ENCODE measurements around the gene HECA.
"Not testable (repeated sequence)": the region's sequence is repeated elsewhere in the genome, so short reads cannot be mapped to it uniquely, and the experiment has no call there.

Gene HECA

DNA sequence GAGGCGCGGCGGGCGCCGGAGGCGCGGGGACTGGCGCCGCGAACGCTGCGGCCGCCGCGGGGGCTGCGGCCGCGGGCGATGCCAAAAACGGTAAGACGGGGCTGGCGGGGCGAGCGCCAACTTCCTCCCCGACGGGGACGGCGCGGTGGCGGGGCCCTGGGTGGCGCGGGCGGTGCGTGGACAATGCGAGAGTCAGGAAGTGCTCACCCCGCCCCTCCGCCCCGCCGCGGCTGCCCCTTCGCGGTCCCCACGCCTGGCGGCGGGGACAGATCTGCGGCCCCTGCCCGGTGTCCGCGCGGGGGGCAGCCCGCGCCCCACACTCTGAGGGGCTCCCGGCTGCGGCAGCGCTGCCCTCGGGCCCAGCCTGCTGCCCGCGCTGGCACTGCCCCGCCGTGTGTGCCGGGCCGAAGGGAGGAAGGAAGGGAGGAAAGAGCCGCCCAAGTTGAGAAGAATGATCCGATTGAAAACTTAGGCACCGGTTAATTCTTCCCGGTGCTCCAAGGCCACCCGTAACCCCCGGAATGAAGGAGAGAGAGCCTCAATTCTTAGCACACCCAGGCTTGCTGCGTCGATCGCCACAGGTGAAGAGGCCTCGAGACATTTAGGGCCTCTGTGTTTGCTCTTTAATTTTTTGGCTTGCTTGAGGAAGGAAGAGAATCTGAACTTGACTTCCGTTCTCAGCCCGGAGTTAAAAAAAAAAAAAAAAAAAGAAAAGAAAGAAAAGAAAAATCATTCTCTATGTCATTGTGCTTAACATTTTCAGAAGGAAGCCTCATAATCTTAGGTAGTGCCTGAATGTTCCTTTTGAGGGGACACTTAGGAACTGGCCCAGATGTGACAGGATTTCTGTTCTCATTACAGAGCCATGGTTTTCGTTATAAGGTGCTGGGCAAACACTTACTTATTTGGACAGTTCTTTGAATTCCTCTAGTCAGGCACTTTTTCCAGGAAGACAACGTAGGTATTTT lies 982 bp downstream of the HECA start:
- DNase-seq: peak in 1 of 2 experiments; percentile 8

DNA sequence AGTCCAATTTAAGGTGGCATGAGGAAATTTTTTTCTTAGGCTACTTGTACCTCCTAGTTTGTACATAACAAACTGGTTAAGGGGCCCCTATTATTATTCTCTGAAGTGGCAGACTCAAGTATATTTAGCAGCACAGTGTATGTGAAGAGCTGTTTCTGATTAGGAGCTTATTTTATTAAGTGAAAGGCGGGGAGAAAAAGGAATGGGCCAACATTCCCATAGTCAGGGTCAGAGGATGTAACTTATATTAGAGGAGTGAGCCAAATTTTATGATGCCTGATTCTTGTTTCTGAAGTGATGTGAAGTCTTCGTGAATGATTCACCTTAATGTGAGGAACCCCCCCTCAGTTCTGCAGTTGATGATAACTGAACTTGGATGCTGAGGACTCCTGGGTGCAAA lies 2.8 kb downstream of the HECA start:
- no peak for DNase-seq

DNA sequence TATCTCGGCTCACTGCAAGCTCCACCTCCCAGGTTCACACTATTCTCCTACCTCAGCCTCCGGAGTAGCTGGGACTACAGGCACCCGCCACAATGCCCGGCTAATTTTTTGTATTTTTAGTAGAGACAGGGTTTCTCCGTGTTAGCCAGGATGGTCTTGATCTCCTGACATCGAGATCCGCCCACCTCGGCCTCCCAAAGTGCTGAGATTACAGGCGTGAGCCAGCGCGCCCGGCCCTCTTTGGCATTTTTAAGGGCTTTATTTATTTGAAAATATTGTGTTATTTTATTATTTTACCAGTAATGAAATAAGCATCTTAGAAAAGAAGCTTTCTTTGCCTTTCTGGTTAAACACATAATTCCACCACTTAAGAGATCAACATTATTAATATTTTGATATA lies 6.0 kb downstream of the HECA start:
- DNase-seq: not testable (repeated sequence)

DNA sequence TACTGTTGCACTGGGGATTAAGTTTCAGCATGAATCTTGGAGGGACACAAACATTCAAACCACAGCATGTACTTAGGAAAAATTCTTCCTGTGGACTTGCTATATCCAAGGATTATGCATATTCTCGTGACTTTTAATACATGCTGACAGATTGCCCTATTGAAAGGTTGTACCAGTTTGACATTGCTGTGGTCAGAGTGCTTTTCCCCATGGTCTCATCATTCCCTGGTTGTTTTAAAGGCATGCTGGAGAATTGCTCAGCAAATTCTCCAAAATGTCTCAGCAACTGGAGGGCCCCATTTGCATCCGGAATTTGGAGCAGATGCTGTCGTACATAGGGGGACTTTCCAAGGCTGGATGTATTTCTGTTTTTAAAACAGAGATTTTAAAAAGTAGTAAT lies 7.4 kb downstream of the HECA start:
- no peak for DNase-seq

DNA sequence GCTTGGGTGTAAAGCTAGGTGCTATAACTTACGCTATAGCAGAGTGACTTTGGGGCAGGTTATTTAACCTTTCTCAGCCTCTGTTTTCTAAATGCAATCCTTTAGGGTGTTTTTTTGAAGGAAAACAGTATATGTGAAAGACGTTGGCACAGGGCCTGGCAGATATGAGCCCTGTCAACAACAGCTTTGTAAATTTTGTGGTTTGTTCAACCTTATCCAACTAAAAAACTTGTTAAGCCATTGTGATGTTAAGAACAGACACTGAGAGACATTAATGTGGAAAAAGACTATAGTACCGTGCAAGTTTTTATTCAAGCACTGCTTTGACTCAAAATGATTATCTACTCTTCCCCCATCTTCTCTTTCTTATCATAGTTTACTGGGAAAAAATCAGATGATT lies 8.2 kb downstream of the HECA start:
- DNase-seq: no peak

DNA sequence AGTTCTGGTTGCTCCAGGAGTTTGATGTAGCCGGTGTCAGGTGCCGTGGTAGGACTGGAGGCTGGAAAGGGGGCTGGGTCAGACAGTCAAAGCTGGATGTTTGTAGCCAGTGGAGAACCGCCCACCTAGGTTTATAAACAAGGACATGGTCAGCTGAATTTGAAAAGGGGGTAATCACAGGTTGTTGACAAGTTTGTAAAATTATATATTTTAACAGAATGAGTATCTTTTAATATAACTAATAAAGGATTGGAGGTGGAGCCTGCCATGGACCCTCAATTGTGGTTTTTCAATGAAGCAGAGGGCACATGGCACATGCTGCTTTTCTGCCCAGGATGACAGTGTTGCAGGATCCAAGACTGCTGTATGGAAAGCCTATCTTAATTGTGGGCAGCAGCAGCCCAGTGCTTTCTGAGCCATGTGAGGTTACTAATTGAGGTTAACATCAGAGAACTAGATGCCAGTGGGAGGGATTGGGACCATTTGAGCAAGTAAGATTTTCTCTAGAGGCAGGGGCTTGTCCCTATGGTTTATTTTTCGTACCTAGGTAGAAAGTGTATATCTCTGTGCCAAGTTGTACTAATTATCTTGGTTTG lies 9.7 kb downstream of the HECA start:
- DNase-seq: no peak

DNA sequence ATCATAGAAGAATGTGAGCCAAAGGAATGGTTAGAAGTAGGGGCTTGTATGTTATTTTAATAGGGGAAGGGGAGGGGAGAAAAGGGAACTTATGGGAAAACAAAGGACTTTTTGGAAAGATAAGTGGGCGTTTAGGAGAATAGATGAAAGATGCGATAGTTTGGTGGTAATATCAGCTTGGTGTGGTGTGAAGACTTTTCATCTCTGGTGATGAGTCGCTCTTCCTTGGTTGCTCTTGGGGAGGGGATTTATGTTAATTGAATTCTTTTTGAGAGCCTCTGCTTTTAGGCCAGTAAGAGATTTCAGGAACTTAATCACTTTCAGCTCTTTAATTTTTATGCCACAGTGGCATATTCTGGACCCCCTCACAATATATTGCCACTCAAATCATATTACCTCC lies 10.8 kb downstream of the HECA start:
- DNase-seq: no peak

DNA sequence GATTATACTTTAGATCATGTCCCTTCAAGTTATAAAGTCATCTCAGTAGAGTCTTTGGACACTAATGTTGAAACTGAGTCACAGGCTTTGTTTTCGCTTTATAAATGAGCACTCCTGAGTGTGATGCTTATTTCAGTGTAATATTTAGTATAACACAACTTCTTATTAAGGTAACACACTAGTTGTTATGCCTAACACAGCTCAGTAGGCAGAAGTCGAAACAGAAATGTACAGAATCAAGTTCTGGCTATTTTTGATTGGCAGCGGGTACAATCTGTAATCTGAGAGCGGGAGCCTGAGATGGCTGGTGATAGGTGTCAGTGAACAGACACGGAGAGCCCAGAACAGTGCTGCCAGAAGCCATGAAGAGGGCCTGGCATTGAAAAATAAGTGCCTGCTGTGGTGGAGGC lies 11.4 kb downstream of the HECA start:
- no peak for DNase-seq

DNA sequence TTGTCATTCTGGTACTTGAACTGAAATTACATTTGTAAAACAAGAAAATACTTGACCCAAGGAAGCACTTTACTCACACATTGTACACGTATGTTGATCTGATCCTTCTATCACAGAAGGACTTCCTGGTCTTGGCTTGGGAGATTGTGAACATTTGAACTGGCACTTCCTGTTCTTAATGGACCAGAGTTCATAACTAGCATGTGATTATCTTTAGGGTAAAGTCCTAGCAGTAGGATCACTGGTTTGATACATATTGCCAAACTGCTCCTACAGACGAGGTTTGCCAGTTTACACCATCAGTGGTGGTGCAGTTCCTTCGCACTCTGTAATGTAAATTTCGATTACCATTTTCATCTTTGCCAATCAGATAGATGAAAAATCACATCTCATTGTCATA lies 12.7 kb downstream of the HECA start:
- no peak for DNase-seq

DNA sequence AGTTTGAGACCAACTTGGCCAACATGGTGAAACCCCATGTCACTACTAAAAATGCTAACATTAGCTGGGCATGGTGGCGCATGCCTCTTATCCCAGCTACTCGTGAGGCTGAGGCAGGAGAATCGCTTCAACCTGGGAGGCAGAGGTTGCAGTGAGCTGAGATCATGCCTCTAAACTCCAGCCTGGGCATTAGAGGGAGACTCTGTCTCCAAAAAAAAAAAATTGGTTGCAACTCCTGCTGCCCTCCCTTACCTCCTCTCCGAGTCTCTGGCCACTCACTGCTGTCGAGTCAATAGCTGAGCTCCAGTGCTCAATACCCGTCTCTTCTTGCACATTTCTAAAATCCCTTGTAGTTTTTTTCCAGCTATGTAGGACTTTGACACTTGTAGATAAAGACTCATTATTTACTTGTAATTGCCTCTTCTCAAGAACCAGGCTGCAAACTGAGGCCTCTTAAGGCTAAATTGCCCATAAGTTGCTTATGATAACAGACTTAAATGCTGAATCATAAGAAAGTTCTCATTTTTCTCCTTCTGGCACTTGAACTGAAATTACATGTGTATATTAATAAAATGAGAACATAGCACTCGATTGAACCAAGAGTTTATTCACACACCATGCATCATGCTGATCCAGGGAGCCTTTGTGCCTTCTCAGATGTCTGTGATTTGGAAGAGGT lies 13.8 kb downstream of the HECA start:
- DNase-seq: no peak

DNA sequence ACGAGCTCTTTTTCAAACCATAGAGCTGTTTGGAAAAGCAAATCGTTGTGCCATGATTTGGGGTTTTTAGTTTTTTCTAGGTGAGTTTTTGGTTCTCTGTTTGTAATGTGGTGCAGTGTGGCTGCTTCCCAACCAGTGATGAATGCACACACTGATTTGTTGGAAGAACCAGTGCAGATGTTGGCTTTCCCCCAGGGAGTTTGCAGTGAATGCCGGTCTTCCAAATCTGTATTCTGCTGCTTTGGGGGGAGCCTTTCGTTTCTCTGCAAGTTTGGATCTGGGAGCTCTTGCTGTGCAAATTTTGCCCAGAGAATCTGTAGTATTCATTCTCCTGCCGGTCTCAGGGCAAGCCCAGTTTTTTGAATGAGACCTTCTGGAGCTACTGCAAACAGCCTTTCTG lies 14.5 kb downstream of the HECA start:
- DNase-seq: no peak

DNA sequence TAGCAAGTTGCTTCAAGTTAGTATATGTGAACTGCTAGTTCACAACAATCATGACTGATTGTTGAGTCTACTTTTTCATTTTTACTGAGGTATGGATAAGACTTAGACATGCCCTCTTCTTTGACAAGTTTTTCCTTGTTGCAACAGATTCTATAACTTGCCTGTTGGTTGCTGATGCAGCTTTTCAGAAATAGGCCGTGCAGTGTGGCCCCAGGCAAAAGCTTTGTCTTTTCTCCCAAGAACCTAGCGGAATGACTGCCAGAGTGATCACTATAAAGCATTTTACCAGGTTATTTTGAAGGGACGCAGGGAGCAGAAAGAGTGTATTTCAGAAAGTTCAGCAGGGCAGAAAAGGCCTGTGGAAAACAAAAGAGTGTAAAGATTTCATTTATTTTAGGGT lies 16.0 kb downstream of the HECA start:
- DNase-seq: no peak

DNA sequence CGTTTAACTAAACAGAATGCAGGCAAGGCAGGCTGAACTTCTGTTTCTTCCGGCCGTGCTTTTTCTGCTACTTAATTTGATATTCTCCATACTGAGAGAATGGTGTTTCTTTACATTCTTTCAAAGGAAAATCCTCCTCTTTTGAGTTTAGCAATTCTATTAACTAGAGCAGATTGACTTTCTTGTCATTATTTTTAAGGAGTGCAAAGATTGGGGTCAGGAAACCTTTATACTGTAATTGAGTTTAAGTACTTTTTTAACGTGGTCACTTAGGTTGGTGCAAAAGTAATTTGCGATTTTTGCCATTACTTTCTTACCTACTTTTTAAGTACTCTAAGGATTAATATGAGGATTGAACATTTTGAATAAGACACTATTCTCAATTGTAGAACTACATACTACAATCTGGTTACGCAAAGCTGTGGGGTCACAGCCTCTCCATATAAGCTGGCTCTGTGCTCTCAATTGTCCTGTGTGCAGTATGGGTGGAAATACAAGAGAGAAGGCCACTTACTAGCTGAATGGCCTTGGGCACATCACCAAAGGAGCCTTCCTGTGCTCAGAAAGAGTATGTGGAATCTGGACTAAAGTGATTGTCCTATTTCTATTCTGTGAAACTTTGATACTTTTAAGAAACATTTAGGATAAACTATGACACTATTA lies 16.7 kb downstream of the HECA start:
- no peak for DNase-seq

DNA sequence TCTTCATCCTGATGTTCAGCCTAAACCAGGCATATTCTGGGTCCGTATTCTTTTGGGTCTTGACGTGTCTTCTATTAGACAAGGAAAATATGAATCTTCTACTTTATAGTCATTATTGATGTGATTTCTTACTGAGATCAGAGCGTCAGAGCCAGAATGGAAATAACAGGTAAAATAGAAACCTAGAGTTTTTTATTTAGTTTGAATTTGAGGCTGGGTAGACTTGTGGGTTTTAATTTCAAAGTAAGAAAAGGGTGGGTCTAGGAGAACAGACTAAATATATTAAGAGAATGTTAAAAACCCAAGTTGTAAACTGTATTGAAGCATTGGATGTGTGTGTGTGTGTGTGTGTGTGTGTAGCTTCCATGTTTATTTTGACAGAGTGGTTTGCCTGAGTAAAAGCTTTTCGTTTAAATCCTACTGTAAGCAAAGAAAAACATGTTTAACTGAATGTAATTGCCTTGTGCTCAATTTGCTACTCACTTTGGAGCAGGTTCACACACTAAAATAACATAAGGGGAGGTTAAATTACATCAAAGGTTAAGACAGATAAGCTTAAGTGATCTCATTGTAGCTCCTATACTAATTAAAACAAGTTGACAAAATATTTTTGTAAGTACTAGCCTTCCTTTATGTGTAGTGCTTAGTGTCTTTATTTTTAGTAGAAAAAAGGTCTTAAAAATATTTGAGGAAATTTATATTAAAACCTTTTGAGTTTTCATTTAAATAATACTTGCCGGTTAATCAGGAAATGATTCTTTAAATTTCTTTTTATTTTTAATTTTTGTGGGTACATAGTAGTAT lies 17.4 kb downstream of the HECA start:
- DNase-seq: peak in 1 of 2 experiments; percentile 41

DNA sequence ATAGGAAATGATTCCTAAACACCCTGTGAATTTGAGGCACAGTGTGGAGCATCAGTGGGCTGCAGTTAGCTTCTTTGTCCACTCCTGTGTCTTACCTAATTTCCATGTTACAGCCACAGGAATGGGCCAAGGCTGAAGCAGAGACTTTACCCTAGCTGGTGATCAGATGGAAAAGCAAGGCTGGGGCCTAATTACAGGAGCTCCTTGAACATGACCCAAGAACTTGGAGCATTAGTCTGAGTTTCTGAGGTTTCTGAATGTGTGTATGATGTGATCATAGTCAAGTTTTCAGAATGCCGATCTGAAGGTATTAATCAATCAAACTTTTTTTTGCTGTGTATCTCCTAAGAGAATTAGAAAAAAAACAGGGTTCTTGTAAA lies 18.0 kb downstream of the HECA start:
- DNase-seq: no peak

DNA sequence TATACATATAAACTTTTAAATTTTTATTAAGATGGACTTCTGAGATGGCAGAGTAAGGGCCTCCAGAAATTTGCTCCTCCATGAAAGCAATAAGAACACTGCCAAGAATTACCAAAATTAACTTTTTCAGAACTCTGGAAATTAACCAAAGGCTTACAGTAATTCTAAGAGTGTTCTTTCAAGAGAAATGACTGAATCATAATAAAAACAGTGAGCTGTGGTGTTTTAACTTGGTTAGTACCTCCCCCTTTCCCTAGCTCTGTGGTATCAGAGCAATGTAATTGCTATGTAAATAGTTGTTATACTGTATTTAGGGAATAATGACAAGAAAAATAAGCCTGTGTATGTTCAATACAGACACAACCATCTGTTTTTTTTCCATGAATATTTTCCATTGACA lies 19.0 kb downstream of the HECA start:
- peak in 1 of 2 experiments; percentile 51 for DNase-seq

DNA sequence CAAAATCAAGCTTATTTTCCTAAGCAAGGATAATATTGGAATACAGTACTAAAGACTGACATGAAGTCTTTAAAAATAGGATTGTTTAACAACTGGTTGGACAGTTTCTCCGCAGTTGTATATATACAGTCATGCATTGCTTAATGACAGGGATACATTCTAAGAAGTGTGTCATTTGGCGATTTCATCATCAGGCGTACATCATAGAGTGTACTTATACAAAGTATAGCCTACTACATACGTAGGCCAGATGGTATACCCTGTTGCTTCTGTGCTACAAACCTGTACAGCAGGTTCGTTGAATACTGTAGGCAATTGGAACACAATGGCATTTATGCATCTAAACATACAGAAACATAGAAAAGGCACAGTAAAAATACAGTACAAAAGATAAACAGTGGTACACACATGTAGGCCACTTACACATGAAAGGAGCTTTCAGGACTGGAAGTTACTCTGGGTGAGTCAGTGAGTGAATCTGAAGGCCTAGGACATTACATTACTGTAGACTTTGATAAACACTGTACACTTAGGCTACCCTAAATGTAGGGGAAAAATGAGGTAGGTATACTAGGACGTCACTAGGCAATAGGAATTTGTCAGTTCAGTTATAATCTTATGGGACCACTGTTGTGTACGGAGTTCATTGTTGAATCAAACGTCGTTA lies 20.1 kb downstream of the HECA start:
- DNase-seq: no peak

DNA sequence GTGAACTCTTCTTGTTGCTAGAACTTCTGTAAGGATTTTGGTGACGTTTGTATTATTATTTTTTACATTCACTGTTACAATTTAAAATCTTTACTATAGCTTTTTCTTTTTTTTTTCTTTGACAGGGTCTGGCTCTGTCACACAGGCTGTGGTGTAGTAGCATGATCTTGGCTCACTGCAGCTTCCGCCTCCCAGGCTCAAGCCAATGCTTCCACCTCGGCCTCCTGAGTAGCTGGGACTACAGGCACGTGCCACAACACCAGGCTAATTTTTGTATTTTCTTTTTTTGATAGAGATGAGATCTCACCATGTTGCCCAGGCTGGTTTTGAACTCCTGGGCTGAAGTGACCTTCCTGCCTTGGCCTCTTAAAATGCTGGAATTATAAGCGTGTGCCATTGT lies 21.2 kb downstream of the HECA start:
- no peak for DNase-seq

DNA sequence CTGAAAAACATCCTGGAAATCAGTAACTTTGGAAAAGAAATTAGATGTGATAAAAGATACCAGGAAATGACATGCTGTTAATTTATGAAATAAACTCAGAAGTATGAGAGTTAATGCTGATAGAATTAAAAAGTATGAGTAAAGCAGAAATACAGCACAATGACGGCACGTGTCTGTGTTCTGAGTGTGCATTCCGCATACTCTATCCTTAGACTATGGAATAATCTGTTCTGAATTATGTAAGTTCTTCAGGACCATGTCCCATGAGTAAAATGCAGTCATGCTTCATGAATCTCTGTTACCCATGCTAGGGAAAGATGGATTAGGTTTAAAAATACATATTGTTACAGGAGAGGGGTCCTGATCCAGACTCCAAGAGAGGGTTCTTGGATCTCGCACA lies 21.7 kb downstream of the HECA start:
- no peak for DNase-seq

DNA sequence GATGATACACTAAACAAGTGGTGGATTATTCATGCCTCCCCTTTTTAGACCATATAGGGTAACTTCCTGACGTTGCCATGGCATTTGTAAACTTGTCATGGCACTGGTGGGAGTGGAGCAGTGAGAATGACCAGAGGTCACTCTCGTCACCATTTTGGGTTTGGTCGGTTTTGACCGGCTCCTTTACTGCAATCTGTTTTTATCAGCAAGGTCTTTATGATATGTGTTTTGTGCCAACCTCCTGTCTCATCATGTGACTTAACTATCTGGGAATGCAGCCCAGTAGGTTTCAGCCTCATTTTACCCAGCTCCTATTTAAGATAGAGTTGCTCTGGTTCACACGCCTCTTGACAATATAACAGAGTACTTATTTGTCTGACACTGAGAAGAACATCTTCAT lies 22.2 kb downstream of the HECA start:
- DNase-seq: not testable (repeated sequence)

DNA sequence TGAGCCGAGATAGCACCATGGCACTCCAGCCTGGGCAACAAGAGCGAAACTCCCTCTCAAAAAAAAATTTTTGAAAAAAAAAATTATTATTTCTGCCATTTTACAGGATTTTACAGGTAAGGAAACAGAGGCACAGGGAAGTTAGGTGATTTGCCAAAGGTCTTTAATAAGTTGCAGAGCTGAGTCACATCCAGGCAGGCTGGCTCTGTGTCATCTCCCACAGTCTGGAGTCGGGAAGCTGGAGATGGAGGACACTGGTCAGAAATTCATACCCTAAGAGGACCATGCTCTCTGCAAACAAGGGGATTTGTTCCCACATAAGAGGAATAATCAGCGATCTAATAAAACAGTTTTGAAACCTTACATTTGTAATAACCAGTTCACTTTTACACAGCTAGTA lies 24.1 kb downstream of the HECA start:
- DNase-seq: no peak

DNA sequence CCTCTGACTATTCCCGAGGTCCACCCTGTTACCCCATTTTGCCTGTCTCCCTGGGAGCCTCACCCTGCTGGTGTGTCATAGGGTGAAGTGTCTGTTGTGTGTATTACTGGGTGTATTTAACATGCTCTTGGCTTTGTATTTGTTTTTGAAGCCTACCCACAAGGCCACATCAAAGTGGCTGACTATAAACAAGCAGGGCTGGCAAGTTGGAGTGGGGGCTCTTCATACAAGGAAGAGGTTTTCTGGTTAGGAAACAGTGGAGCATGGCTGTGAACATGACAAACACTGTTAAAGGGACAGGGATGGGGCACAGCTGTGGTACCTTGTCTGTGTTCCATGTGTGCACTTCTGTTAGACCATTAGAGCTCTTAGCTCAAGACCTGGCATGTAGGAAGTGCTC lies 26.3 kb downstream of the HECA start:
- DNase-seq: no peak
